ENCODE data around the gene APOO.

The APOO gene

GRCh38 chrX:23936180-23936579 is 28.4 kb upstream of the APOO start:
- Histone ChIP-seq H3K9ac (ENCODE audit: low read length) (no peak overlapping the region), H3K9me3 (ENCODE audit: control insufficient read depth, insufficient read depth, low read depth, low read length) (no peaks in the 10 kb centered on the region), H3K27me3 (ENCODE audit: control insufficient read depth, insufficient read depth, low read length) (no peaks in the 10 kb centered on the region; the same call in 1 of the 2 replicates), H3K27ac (ENCODE audit: low read depth, low read length) (no peak overlapping the region), H3K4me1 (ENCODE audit: control insufficient read depth, insufficient read depth, low read length) (no peaks in the 10 kb centered on the region), H3K36me3 (ENCODE audit: control insufficient read depth, insufficient read depth, low read length) (no peaks in the 10 kb centered on the region), H3K4me3 (ENCODE audit: low read depth, low read length) (no peak overlapping the region)

DNA sequence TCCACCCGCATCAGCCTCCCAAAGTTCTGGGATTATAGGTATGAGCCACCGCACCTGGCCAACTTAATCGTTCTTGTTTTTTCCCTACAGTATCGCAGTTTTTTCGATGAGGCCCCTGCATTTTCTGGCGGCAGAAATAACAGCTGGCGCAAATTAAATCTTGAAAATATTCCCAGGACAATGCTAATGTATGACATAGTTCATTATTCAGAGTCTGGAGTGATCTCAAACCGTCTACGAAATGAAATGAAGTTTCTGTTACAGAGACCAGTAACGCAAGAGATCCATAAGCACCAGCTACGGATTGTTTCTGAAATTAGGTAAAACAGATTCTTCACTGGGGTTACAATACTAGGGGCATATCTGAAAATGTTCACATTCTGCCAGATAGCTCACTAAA is 27.4 kb upstream of the APOO start:
- Histone ChIP-seq H3K27ac (ENCODE audit: low read depth, low read length) (no peak overlapping the region), H3K27me3 (ENCODE audit: control insufficient read depth, insufficient read depth, low read length) (no peaks in the 10 kb centered on the region; the same call in 1 of the 2 replicates), H3K4me3 (ENCODE audit: low read depth, low read length) (no peak overlapping the region), H3K36me3 (ENCODE audit: control insufficient read depth, insufficient read depth, low read length) (no peaks in the 10 kb centered on the region), H3K9ac (ENCODE audit: low read length) (no peak overlapping the region), H3K9me3 (ENCODE audit: control insufficient read depth, insufficient read depth, low read depth, low read length) (no peaks in the 10 kb centered on the region), H3K4me1 (ENCODE audit: control insufficient read depth, insufficient read depth, low read length) (no peaks in the 10 kb centered on the region)

DNA sequence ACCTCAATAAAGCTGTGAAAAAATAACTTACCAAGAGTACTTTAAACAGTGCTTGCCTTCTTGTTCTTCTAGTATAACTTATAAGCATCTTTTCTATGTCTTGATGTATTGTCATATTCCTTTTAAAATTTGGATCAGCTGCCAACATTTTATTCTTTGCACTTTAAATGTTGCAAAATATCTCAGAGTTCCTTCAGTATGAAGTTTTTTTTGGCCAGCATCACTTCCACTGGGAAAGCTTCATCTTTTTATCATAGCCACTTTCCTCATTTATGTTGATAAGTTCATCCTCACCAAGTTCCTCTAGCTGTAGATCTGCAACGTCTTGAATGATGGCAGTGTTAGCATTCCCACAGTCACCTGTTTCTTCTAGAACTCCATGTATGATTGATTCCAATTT is 24.3 kb upstream of the APOO start:
- Histone ChIP-seq H3K9ac (ENCODE audit: low read length) (no peak overlapping the region), H3K27me3 (ENCODE audit: control insufficient read depth, insufficient read depth, low read length) (no peaks in the 10 kb centered on the region; the same call in 1 of the 2 replicates), H3K9me3 (ENCODE audit: control insufficient read depth, insufficient read depth, low read depth, low read length) (no peaks in the 10 kb centered on the region), H3K4me3 (ENCODE audit: low read depth, low read length) (no peak overlapping the region), H3K27ac (ENCODE audit: low read depth, low read length) (no peak overlapping the region), H3K36me3 (ENCODE audit: control insufficient read depth, insufficient read depth, low read length) (no peaks in the 10 kb centered on the region), H3K4me1 (ENCODE audit: control insufficient read depth, insufficient read depth, low read length) (no peaks in the 10 kb centered on the region)

GRCh38 chrX:23930894-23931604 is 23.3 kb upstream of the APOO start:
- Histone ChIP-seq H3K27me3 (ENCODE audit: control insufficient read depth, insufficient read depth, low read length) (no peaks in the 10 kb centered on the region; the same call in 1 of the 2 replicates), H3K36me3 (ENCODE audit: control insufficient read depth, insufficient read depth, low read length) (no peaks in the 10 kb centered on the region), H3K4me3 (ENCODE audit: low read depth, low read length) (no peak overlapping the region), H3K4me1 (ENCODE audit: control insufficient read depth, insufficient read depth, low read length) (no peaks in the 10 kb centered on the region), H3K9ac (ENCODE audit: low read length) (no peak overlapping the region), H3K27ac (ENCODE audit: low read depth, low read length) (no peak overlapping the region), H3K9me3 (ENCODE audit: control insufficient read depth, insufficient read depth, low read depth, low read length) (no peaks in the 10 kb centered on the region)

- Histone ChIP-seq H3K27me3 (ENCODE audit: control insufficient read depth, insufficient read depth, low read length) (no peaks in the 10 kb centered on the region), H3K27ac (ENCODE audit: low read depth, low read length) (no peak overlapping the region), H3K9me3 (ENCODE audit: control insufficient read depth, insufficient read depth, low read depth, low read length) (no peaks in the 10 kb centered on the region)
Measured at GRCh38 chrX:23926015-23926414, 18.3 kb upstream of the APOO start.

GRCh38 chrX:23919706-23920320 is 12.1 kb upstream of the APOO start:
- peaks cover 3% of the 10 kb centered on the region; the same call in 1 of the 2 replicates for H3K4me1 ChIP-seq (ENCODE audit: control insufficient read depth, insufficient read depth, low read length)
- no peak overlapping the region for H3K4me3 ChIP-seq (ENCODE audit: low read depth, low read length)
- no peaks in the 10 kb centered on the region for H3K9me3 ChIP-seq (ENCODE audit: control insufficient read depth, insufficient read depth, low read depth, low read length)
- H3K36me3 ChIP-seq (ENCODE audit: control insufficient read depth, insufficient read depth, low read length), result no peaks in the 10 kb centered on the region
- H3K27ac ChIP-seq (ENCODE audit: low read depth, low read length), result no peak overlapping the region
- H3K9ac ChIP-seq (ENCODE audit: low read length), result no peak overlapping the region
- H3K27me3 ChIP-seq (ENCODE audit: control insufficient read depth, insufficient read depth, low read length), result no peaks in the 10 kb centered on the region; the same call in 1 of the 2 replicates

More at GRCh38 chrX:23926015-23926414, 18.3 kb upstream of the APOO start:
- Histone ChIP-seq H3K4me1 (ENCODE audit: control insufficient read depth, insufficient read depth, low read length) (no peaks in the 10 kb centered on the region), H3K36me3 (ENCODE audit: control insufficient read depth, insufficient read depth, low read length) (no peaks in the 10 kb centered on the region), H3K9ac (ENCODE audit: low read length) (no peak overlapping the region), H3K4me3 (ENCODE audit: low read depth, low read length) (no peak overlapping the region)

GRCh38 chrX:23919148-23919547 is 11.4 kb upstream of the APOO start:
- H3K27ac ChIP-seq (ENCODE audit: low read depth, low read length), result no peak overlapping the region
- H3K4me3 ChIP-seq (ENCODE audit: low read depth, low read length), result no peak overlapping the region
- no peaks in the 10 kb centered on the region for H3K9me3 ChIP-seq (ENCODE audit: control insufficient read depth, insufficient read depth, low read depth, low read length)
- no peaks in the 10 kb centered on the region for H3K36me3 ChIP-seq (ENCODE audit: control insufficient read depth, insufficient read depth, low read length)
- no peaks in the 10 kb centered on the region; the same call in 1 of the 2 replicates for H3K27me3 ChIP-seq (ENCODE audit: control insufficient read depth, insufficient read depth, low read length)
- H3K9ac ChIP-seq (ENCODE audit: low read length), result no peak overlapping the region
- H3K4me1 ChIP-seq (ENCODE audit: control insufficient read depth, insufficient read depth, low read length), result peaks cover 3% of the 10 kb centered on the region; the same call in 1 of the 2 replicates

- no peaks in the 10 kb centered on the region; the same call in 1 of the 2 replicates for H3K27me3 ChIP-seq (ENCODE audit: control insufficient read depth, insufficient read depth, low read length)
- H3K4me3 ChIP-seq (ENCODE audit: low read depth, low read length), result no peak overlapping the region
- H3K4me1 ChIP-seq (ENCODE audit: control insufficient read depth, insufficient read depth, low read length), result peaks cover 10% of the 10 kb centered on the region
- no peak overlapping the region for H3K9ac ChIP-seq (ENCODE audit: low read length)
- no peaks in the 10 kb centered on the region for H3K36me3 ChIP-seq (ENCODE audit: control insufficient read depth, insufficient read depth, low read length)
- H3K9me3 ChIP-seq (ENCODE audit: control insufficient read depth, insufficient read depth, low read depth, low read length), result no peaks in the 10 kb centered on the region
- no peak overlapping the region for H3K27ac ChIP-seq (ENCODE audit: low read depth, low read length)
Measured at GRCh38 chrX:23911126-23911835, 3.5 kb upstream of the APOO start.

GRCh38 chrX:23908219-23909004 is 674 bp upstream of the APOO start:
- peak overlapping the region; percentile 55 for H3K9ac ChIP-seq (ENCODE audit: low read length)
- H3K27me3 ChIP-seq (ENCODE audit: control insufficient read depth, insufficient read depth, low read length), result no peaks in the 10 kb centered on the region; the same call in 1 of the 2 replicates
- H3K9me3 ChIP-seq (ENCODE audit: control insufficient read depth, insufficient read depth, low read depth, low read length), result no peaks in the 10 kb centered on the region
- no peaks in the 10 kb centered on the region for H3K36me3 ChIP-seq (ENCODE audit: control insufficient read depth, insufficient read depth, low read length)
- H3K4me1 ChIP-seq (ENCODE audit: control insufficient read depth, insufficient read depth, low read length), result peaks cover 15% of the 10 kb centered on the region
- H3K4me3 ChIP-seq (ENCODE audit: low read depth, low read length), result peak overlapping the region; percentile 83
- H3K27ac ChIP-seq (ENCODE audit: low read depth, low read length), result 0 out of 2 replicates have a peak overlapping the region, but pooled peaks have one; percentile 2

DNA sequence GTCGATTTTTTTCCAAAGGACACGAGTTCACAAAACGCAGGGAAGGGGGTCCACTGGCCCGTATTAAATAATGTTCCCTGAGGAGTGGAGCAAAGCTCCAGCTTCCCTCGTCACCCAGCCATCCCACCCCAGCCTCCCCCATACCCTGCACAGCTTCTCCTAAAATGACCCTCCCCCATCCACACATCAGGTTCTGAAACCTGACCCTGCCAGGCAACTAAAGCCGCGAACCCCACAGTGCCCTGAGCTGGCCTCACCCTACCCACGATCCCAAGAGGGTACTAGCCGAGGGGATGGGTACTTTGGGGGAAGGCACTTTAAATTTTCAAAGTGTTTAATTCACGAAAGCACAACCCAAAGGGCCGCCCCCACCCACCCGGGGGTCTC is 634 bp downstream of the APOO start:
- peaks cover 18% of the 10 kb centered on the region for H3K4me1 ChIP-seq (ENCODE audit: control insufficient read depth, insufficient read depth, low read length)
- H3K9me3 ChIP-seq (ENCODE audit: control insufficient read depth, insufficient read depth, low read depth, low read length), result no peaks in the 10 kb centered on the region
- H3K9ac ChIP-seq (ENCODE audit: low read length), result peak overlapping the region; percentile 80
- peak overlapping the region; percentile 83 for H3K4me3 ChIP-seq (ENCODE audit: low read depth, low read length)
- peak overlapping the region; percentile 91 for H3K27ac ChIP-seq (ENCODE audit: low read depth, low read length)
- H3K27me3 ChIP-seq (ENCODE audit: control insufficient read depth, insufficient read depth, low read length), result no peaks in the 10 kb centered on the region; the same call in 1 of the 2 replicates
- H3K36me3 ChIP-seq (ENCODE audit: control insufficient read depth, insufficient read depth, low read length), result no peaks in the 10 kb centered on the region
